CD14-positive monocyte (primary cell): ENCODE data around the gene CEP170B. TPM values are rescaled to one million over a fixed set of nuclear protein-coding genes. Genes with fewer than 3 reads are reported as not detected.

Experiments
- DNase-seq, 3 donors: peaks; one replicate each; pipeline ENCODE4 v3.0.0-alpha.2; 2011 to 2022
- H2AFZ ChIP-seq: 2 replicates; pipeline ENCODE4 v1.6.0; 2012; ENCODE audit warnings: mild to moderate bottlenecking, low read depth, low read length, inconsistent platforms; ENCODE audit not compliant: insufficient read depth, poor library complexity, severe bottlenecking
- H3K27ac ChIP-seq, 2 donors: 1 replicate in 1 of 2; 2 replicates in 1 of 2; pipeline ENCODE4 v1.5.1; 2012 to 2013; ENCODE audit warnings: low read length in 2 of 2, control low read depth in 1 of 2, inconsistent platforms in 1 of 2, low read depth in 1 of 2, mild to moderate bottlenecking in 1 of 2
- H3K27me3 ChIP-seq, 2 donors: one replicate each; pipeline versions ENCODE4 v1.6.0 to v1.6.1; 2011 to 2013; ENCODE audit warnings: low read length in 2 of 2; ENCODE audit not compliant: control insufficient read depth in 2 of 2, insufficient read depth in 2 of 2
- H3K36me3 ChIP-seq, 2 donors: replicated peaks in 1 of 2; 1 replicate in 1 of 2; 2 replicates in 1 of 2; pipeline versions ENCODE4 v1.5.1 to v1.6.1; 2012 to 2013; ENCODE audit warnings: low read length in 2 of 2, control low read depth in 1 of 2, inconsistent platforms in 1 of 2, mild to moderate bottlenecking in 1 of 2; ENCODE audit not compliant: insufficient read depth in 2 of 2, control insufficient read depth in 1 of 2
- H3K4me1 ChIP-seq, 2 donors: 1 replicate in 1 of 2; 2 replicates in 1 of 2; pipeline versions ENCODE4 v1.5.1 to v1.6.1; 2012 to 2013; ENCODE audit warnings: low read length in 2 of 2, control low read depth in 1 of 2, inconsistent platforms in 1 of 2, mild to moderate bottlenecking in 1 of 2, moderate library complexity in 1 of 2; ENCODE audit not compliant: insufficient read depth in 2 of 2, control insufficient read depth in 1 of 2
- H3K4me2 ChIP-seq: replicated peaks from 2 replicates; pipeline ENCODE3; 2012; ENCODE audit warnings: low read length, moderate library complexity, mild to moderate bottlenecking; ENCODE audit not compliant: poor library complexity, severe bottlenecking; ENCODE audit errors: extremely low read depth
- H3K4me3 ChIP-seq, 3 experiments: fragments of 200-600 bp in 1 of 3; sonication (generic) in 1 of 3; replicated peaks in 1 of 3; 1 replicate in 2 of 3; 2 replicates in 1 of 3; pipeline ENCODE4 v1.5.1; 2011 to 2013; ENCODE audit warnings: low read length in 3 of 3, mild to moderate bottlenecking in 3 of 3, control low read depth in 2 of 3, low read depth in 2 of 3, inconsistent platforms in 1 of 3, moderate library complexity in 1 of 3
- H3K79me2 ChIP-seq: 2 replicates; pipeline ENCODE4 v1.6.0; 2012; ENCODE audit warnings: mild to moderate bottlenecking, control low read depth, inconsistent platforms, low read length, moderate library complexity; ENCODE audit not compliant: insufficient read depth
- H3K9ac ChIP-seq: 2 replicates; pipeline ENCODE4 v1.6.0; 2017; ENCODE audit warnings: low read length, mild to moderate bottlenecking; ENCODE audit not compliant: insufficient read depth, poor library complexity, severe bottlenecking
- H3K9me3 ChIP-seq, 2 donors: replicated peaks in 1 of 2; 1 replicate in 1 of 2; 2 replicates in 1 of 2; pipeline versions ENCODE4 v1.5.1 to v1.6.1; 2012 to 2013; ENCODE audit warnings: low read length in 2 of 2, control low read depth in 1 of 2; ENCODE audit not compliant: control insufficient read depth in 1 of 2, insufficient read depth in 1 of 2
- H4K20me1 ChIP-seq: 2 replicates; pipeline ENCODE4 v1.6.0; 2012; ENCODE audit warnings: mild to moderate bottlenecking, low read length, control low read depth, moderate library complexity; ENCODE audit not compliant: insufficient read depth
- H3K27ac Mint-ChIP-seq, 7 donors: one replicate each; pipeline ENCODE4 v1.8.0; 2020; ENCODE audit warnings: mild to moderate bottlenecking in 7 of 7, mixed read lengths in 7 of 7, moderate library complexity in 6 of 7, inconsistent platforms in 2 of 7
- H3K27me3 Mint-ChIP-seq, 3 donors: one replicate each; pipeline ENCODE4 v1.8.0; 2021 to 2022; ENCODE audit warnings: low read depth in 3 of 3, mild to moderate bottlenecking in 3 of 3, mixed read lengths in 3 of 3, moderate library complexity in 3 of 3, inconsistent platforms in 1 of 3
- H3K36me3 Mint-ChIP-seq, 2 donors: one replicate each; pipeline ENCODE4 v1.8.0; 2020; ENCODE audit warnings: mixed read lengths in 2 of 2, inconsistent platforms in 1 of 2, mild to moderate bottlenecking in 1 of 2
- H3K4me1 Mint-ChIP-seq: one replicate; pipeline ENCODE4 v1.8.0; 2020; ENCODE audit warnings: mild to moderate bottlenecking, mixed read lengths
- H3K4me3 Mint-ChIP-seq, 2 donors: one replicate each; pipeline ENCODE4 v1.8.0; 2020; ENCODE audit warnings: mild to moderate bottlenecking in 2 of 2, mixed read lengths in 2 of 2, moderate library complexity in 1 of 2
- H3K9me3 Mint-ChIP-seq, 7 donors: one replicate each; pipeline ENCODE4 v1.8.0; 2020 to 2022; ENCODE audit warnings: mixed read lengths in 7 of 7, mild to moderate bottlenecking in 6 of 7, moderate library complexity in 6 of 7, inconsistent platforms in 2 of 7
- WGBS: methylation state at CpG from one replicate; pipeline ENCODE4 v1.1.5; 2013; ENCODE audit warnings: missing lambda C conversion rate; ENCODE audit not compliant: insufficient coverage; 5-methylcytosine and 5-hydroxymethylcytosine counted together
- intact Hi-C, 2 donors: fragments of 100-400 bp; cut with micrococcal nuclease; formaldehyde crosslinking; loops; one replicate each; pipeline versions ENCODE4 v1.15.0 to v1.15.1; 2023
- polyA plus RNA-seq, 3 donors: library from polyadenylated mRNA; depleted of rRNA in 1 of 3; unstranded in 2 of 3; stranded (reverse) in 1 of 3; fragments of 300-500 nt in 2 of 3; fragments of >200 nt in 1 of 3; fragmentation: Illumina TruSeq in 2 of 3; gene quantifications; 1 replicate in 2 of 3; 2 replicates in 1 of 3; pipeline ENCODE4 v1.2.3, GENCODE V29; 2012 to 2021
- TF ChIP-seq, protein P1 (sequence below): fragments of 200-600 bp; IDR thresholded peaks from one replicate; pipeline ENCODE4 v1.8.0; 2022; ENCODE audit warnings: antibody characterized with exemption, mild to moderate bottlenecking

CEP170B gene
- polyA plus RNA-seq, 3 donors: 0.09 TPM; not detected in 2

DNA sequence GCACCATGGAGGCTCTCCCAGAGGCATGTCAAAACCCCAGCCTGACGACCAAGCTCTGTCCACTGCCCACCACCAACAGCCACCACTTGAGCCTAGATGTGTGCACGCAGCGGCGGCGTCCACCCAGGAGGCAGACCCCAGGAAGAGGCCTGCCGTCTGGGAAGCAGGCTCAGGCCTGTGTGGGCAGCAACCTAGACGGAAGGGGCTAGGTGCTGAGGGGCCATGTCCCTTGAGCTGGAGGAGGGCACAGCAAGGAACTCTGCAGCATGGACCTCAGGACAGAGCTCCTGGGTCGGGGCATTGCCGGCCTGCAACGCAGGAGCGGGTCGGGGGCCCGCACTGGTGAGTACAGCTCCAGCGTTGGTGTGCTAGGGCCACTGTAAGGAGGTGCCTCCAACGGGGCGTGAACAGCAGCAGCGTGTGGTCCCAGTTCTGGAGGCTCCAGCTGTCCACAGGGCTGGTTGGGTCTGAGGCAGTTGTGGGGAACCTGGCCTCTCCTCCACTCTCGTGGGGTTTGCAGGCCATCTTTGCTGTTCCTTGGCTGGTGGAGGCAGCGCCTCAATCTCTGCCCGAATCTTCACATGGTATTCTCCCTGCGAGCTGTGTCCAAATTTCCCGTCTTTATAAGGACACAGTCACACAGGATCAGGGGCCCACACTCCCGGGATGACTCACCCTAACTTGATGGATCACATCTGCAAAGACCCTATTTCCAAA lies 43.7 kb upstream of the CEP170B start:
- no peak overlapping the region for H3K4me2 ChIP-seq
- Mint-ChIP-seq H3K4me3 (no peak overlapping the region), H3K4me1 (peaks cover 19% of the 10 kb centered on the region), H3K27me3 (peaks cover 22 to 30% (median 23%) of the 10 kb centered on the region in 3 donors), H3K27ac (peak overlapping the region in 1 of 7 donors; percentile 54), H3K9me3 (peaks cover 7 to 25% (median 14%) of the 10 kb centered on the region in 7 donors), H3K36me3 (peaks cover 4 to 14% of the 10 kb centered on the region in 2 donors)
- H3K4me3 ChIP-seq: no peak overlapping the region
- H2AFZ ChIP-seq: no peak overlapping the region
- WGBS: 92% methylated on average over 14 of the region's 23 CpGs
- H3K79me2 ChIP-seq: no peaks in the 10 kb centered on the region
- no peak overlapping the region for H3K27ac ChIP-seq
- peaks cover 15 to 21% of the 10 kb centered on the region in 2 donors for H3K4me1 ChIP-seq
- H3K9me3 ChIP-seq: peaks cover 3 to 14% of the 10 kb centered on the region in 2 donors
- no peak for DNase-seq
- no peaks in the 10 kb centered on the region for H3K36me3 ChIP-seq
- peaks cover 13 to 19% of the 10 kb centered on the region in 2 donors for H3K27me3 ChIP-seq
- no peak overlapping the region for H3K9ac ChIP-seq
- intact Hi-C loops: no loop called here
- TF ChIP-seq, protein P1, sequence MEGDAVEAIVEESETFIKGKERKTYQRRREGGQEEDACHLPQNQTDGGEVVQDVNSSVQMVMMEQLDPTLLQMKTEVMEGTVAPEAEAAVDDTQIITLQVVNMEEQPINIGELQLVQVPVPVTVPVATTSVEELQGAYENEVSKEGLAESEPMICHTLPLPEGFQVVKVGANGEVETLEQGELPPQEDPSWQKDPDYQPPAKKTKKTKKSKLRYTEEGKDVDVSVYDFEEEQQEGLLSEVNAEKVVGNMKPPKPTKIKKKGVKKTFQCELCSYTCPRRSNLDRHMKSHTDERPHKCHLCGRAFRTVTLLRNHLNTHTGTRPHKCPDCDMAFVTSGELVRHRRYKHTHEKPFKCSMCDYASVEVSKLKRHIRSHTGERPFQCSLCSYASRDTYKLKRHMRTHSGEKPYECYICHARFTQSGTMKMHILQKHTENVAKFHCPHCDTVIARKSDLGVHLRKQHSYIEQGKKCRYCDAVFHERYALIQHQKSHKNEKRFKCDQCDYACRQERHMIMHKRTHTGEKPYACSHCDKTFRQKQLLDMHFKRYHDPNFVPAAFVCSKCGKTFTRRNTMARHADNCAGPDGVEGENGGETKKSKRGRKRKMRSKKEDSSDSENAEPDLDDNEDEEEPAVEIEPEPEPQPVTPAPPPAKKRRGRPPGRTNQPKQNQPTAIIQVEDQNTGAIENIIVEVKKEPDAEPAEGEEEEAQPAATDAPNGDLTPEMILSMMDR: no peak
- no peaks in the 10 kb centered on the region for H4K20me1 ChIP-seq

DNA sequence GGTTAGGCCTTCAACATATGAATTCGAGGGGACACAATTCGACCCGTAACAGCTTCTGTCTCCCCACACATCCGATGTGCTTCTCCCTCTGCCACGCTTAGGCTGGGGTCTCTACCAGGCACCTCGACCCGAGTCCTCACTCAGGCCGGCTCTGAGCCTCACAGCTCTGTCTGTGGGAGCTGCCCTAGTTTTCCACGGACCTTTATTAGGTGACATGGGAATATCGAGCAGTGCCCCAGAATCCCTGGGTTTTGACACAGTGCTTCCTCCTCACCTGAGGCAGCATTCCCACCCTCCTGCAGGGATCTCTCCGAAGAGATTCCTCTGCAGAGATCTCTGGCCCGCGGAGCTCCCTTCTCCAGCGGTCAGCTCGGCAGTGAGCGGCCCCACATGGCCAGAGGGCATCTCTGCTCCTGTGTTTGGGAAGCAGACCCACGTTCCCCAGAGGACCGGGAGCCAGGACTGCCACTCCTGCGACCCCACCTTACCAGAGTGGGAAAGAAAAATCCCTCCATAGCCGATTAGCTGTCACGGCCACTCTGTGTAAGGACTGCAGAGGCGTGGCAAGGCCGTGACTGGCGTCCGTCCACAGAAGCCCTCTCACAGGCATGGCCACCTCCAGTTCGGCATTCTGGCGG lies 43.0 kb upstream of the CEP170B start:
- Histone ChIP-seq H3K4me2 (no peak overlapping the region), H3K9me3 (peaks cover 3 to 14% of the 10 kb centered on the region in 2 donors), H3K4me3 (no peak overlapping the region), H4K20me1 (no peaks in the 10 kb centered on the region), H3K9ac (no peak overlapping the region), H3K79me2 (no peaks in the 10 kb centered on the region), H3K4me1 (peaks cover 14 to 19% of the 10 kb centered on the region in 2 donors), H2AFZ (no peak overlapping the region), H3K27ac (no peak overlapping the region), H3K36me3 (no peaks in the 10 kb centered on the region), H3K27me3 (peaks cover 13 to 21% of the 10 kb centered on the region in 2 donors)
- intact Hi-C loops: no loop called here
- Mint-ChIP-seq H3K9me3 (peaks cover 7 to 25% (median 14%) of the 10 kb centered on the region in 7 donors), H3K27me3 (peaks cover 26 to 35% (median 27%) of the 10 kb centered on the region in 3 donors), H3K27ac (no peak overlapping the region), H3K4me1 (peaks cover 15% of the 10 kb centered on the region), H3K4me3 (no peak overlapping the region), H3K36me3 (peaks cover 4 to 14% of the 10 kb centered on the region in 2 donors)
- 96% methylated on average over 26 of the region's 27 CpGs for WGBS
- no peak for DNase-seq
- TF ChIP-seq, protein P1: no peak
